ENCODE measurements around the gene CARD9. TPM values are rescaled to one million over a fixed set of nuclear protein-coding genes. Genes with fewer than 3 reads are reported as not detected.

CARD9 gene
- total RNA-seq, 1 experiment from 2014 or later: 1.1 TPM

- H3K4me3 ChIP-seq (ENCODE audit: low read length): no peak overlapping the region
- H3F3A ChIP-seq (ENCODE audit: low read length, unreplicated experiment): no peaks in the 10 kb centered on the region
- intact Hi-C loops (cut with micrococcal nuclease): no loop called here
- no peak for ATAC-seq
- TF ChIP-seq EZH2phosphoT487 (IDR thresholded peaks at IDR 0.05; ENCODE audit: borderline replicate concordance, low read length): no peak
- TF ChIP-seq CTCF (conservative IDR thresholded peaks at IDR 0.05; ENCODE audit: low read depth, low read length): no peak
- TF ChIP-seq EZH2 (IDR thresholded peaks at IDR 0.05; ENCODE audit: low read length, unreplicated experiment): no peak
- H3K9me2 ChIP-seq (replicated peaks; ENCODE audit: low read length): no peaks in the 10 kb centered on the region
- no peaks in the 10 kb centered on the region for H3K4me1 ChIP-seq (ENCODE audit: insufficient read depth, low read length)
- BruUV-seq (replicated peaks): no TSS peak
- no peaks in the 10 kb centered on the region for H3K79me2 ChIP-seq (ENCODE audit: low read length)
- DNase-seq: no peak
- no peak overlapping the region for H2AFZ ChIP-seq (ENCODE audit: low read length)
- no peaks in the 10 kb centered on the region for H3K27me3 ChIP-seq (ENCODE audit: low read length)
- H3K36me3 ChIP-seq (ENCODE audit: low read depth, low read length): peaks cover 10% of the 10 kb centered on the region
- H3K4me2 ChIP-seq (ENCODE audit: low read length): no peak overlapping the region
- H3K9ac ChIP-seq (ENCODE audit: low read length): no peak overlapping the region
- CTCF ChIA-PET: no interaction called here
- no peaks in the 10 kb centered on the region for H4K20me1 ChIP-seq (ENCODE audit: low read length)
- no peak overlapping the region for H3K27ac ChIP-seq (ENCODE audit: low read length)
- POLR2A ChIA-PET (ENCODE audit: unreplicated experiment): no interaction called here
- no peaks in the 10 kb centered on the region for H3K9me3 ChIP-seq (ENCODE audit: low read length)
These were observed 18.5 kb upstream of the CARD9 start for GRCh38 chr9:136391737-136392537.

GRCh38 chr9:136389396-136389795 is 15.9 kb upstream of the CARD9 start:
- TF ChIP-seq EZH2 (IDR thresholded peaks at IDR 0.05; ENCODE audit: low read length, unreplicated experiment) (no peak), CTCF (conservative IDR thresholded peaks at IDR 0.05; ENCODE audit: low read depth, low read length) (no peak), EZH2phosphoT487 (IDR thresholded peaks at IDR 0.05; ENCODE audit: borderline replicate concordance, low read length) (no peak)
- Histone ChIP-seq H2AFZ (ENCODE audit: low read length) (no peak overlapping the region), H3K9me3 (ENCODE audit: low read length) (no peaks in the 10 kb centered on the region), H3K36me3 (ENCODE audit: low read depth, low read length) (peaks cover 13% of the 10 kb centered on the region), H3K9ac (ENCODE audit: low read length) (no peak overlapping the region), H3K4me2 (ENCODE audit: low read length) (no peak overlapping the region), H3K4me1 (ENCODE audit: insufficient read depth, low read length) (no peaks in the 10 kb centered on the region), H3K9me2 (replicated peaks; ENCODE audit: low read length) (no peaks in the 10 kb centered on the region), H3K79me2 (ENCODE audit: low read length) (no peaks in the 10 kb centered on the region), H4K20me1 (ENCODE audit: low read length) (no peaks in the 10 kb centered on the region), H3F3A (ENCODE audit: low read length, unreplicated experiment) (no peaks in the 10 kb centered on the region), H3K27me3 (ENCODE audit: low read length) (no peaks in the 10 kb centered on the region), H3K4me3 (ENCODE audit: low read length) (no peak overlapping the region), H3K27ac (ENCODE audit: low read length) (no peak overlapping the region)
- BruUV-seq (replicated peaks): no TSS peak
- ChIA-PET POLR2A (ENCODE audit: unreplicated experiment) (no interaction called here), CTCF (no interaction called here)
- intact Hi-C loops (cut with micrococcal nuclease): no loop called here
- ATAC-seq (no peak), DNase-seq (no peak)

GRCh38 chr9:136387217-136387616 is 13.7 kb upstream of the CARD9 start:
- no peak overlapping the region for H3K4me3 ChIP-seq (ENCODE audit: low read length)
- H3K79me2 ChIP-seq (ENCODE audit: low read length): no peaks in the 10 kb centered on the region
- no peaks in the 10 kb centered on the region for H3K9me3 ChIP-seq (ENCODE audit: low read length)
- no peak overlapping the region for H3K4me2 ChIP-seq (ENCODE audit: low read length)
- TF ChIP-seq EZH2 (IDR thresholded peaks at IDR 0.05; ENCODE audit: low read length, unreplicated experiment): no peak
- no peak for TF ChIP-seq CTCF (conservative IDR thresholded peaks at IDR 0.05; ENCODE audit: low read depth, low read length)
- TF ChIP-seq EZH2phosphoT487 (IDR thresholded peaks at IDR 0.05; ENCODE audit: borderline replicate concordance, low read length): no peak
- no peak overlapping the region for H3K27ac ChIP-seq (ENCODE audit: low read length)
- no peak overlapping the region for H3K9ac ChIP-seq (ENCODE audit: low read length)
- no TSS peak for BruUV-seq (replicated peaks)
- ChIA-PET CTCF (no interaction called here), POLR2A (ENCODE audit: unreplicated experiment) (no interaction called here)
- H4K20me1 ChIP-seq (ENCODE audit: low read length): no peaks in the 10 kb centered on the region
- no peak overlapping the region for H2AFZ ChIP-seq (ENCODE audit: low read length)
- ATAC-seq (no peak), DNase-seq (no peak)
- H3K4me1 ChIP-seq (ENCODE audit: insufficient read depth, low read length): no peaks in the 10 kb centered on the region
- H3K9me2 ChIP-seq (replicated peaks; ENCODE audit: low read length): no peaks in the 10 kb centered on the region
- H3K36me3 ChIP-seq (ENCODE audit: low read depth, low read length): peaks cover 9% of the 10 kb centered on the region; the same call in 1 of the 2 replicates
- H3F3A ChIP-seq (ENCODE audit: low read length, unreplicated experiment): no peaks in the 10 kb centered on the region
- intact Hi-C loops (cut with micrococcal nuclease): no loop called here
- no peaks in the 10 kb centered on the region for H3K27me3 ChIP-seq (ENCODE audit: low read length)
